HG02642 (cell line): ENCODE data around the gene SUGP2.
A peak's percentile ranks its signal among the peaks of the same experiment; 100 is the strongest.
"Not testable (repeated sequence)": the region's sequence is repeated elsewhere in the genome, so short reads cannot be mapped to it uniquely, and the experiment has no call there.

Experiments used
- ATAC-seq: cut with Tn5 transposase; IDR thresholded peaks from one replicate; pipeline ENCODE4 v1.9.1; 2021; ENCODE audit warnings: mild to moderate bottlenecking; ENCODE audit not compliant: unreplicated experiment, poor library complexity

Gene SUGP2

GRCh38 chr19:19034204-19034624 is 897 bp upstream of the SUGP2 start:
- ATAC-seq = peak; percentile 32

- ATAC-seq = no peak
Measured at GRCh38 chr19:19033176-19033425, 216 bp downstream of the SUGP2 start.

GRCh38 chr19:19032420-19033175 is 719 bp downstream of the SUGP2 start:
- ATAC-seq = peak; percentile 36

DNA sequence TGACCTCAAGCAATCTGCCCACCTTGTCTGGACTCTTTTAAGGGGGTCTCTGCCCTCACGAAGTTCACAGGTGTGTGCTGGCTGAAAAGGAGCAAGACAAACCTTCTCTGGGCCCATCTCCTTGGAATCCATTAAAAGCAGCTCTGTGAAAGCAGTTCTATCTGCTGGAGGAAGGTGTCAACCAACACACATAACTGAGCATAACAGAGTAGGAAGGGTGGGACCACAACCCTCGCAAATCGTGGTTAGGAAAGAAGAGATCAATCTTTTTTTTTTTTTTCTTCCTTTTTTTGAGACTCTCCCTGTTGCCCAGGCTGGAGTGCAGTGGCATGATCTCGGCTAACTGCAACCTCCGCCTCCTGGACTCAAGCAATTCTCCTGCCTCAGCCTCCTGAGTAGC is 1.4 kb downstream of the SUGP2 start:
- ATAC-seq = no peak

DNA sequence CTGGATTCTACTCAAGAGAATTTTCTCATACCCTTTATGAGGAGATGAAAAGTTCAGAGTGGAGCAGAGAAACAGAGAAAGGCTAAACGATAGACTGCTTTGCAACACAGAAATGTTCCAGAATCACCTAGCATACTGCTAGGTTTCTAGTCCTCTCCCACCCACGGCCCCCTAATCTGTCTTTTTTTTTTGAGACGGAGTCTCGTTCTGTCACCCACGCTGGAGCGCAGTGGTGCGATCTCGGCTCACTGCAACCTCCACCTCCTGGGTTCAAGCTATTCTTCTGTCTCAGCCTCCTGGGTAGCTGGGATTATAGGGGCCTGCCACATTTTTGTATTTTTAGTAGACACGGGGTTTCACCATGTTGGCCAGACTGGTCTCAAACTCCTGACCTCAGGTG is 4.8 kb downstream of the SUGP2 start:
- ATAC-seq = no peak

DNA sequence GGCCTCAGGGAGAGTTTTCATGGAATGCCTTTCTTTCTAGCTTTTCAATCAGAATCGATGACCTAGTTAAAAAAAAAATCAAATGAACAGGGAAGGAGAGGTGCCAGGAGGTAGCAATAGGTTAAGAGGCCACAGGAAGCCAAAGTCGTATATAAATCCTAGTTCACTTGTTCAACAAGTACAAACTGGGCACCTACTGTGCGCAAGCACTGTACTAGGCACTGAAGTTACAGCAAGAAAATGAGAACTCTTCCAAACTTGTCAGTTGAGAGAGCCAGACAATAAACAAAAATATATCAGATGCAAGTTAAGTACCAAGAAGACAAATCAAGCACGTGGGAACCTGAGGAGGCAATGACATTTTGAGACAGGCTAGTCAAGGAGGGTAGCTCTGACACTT is 6.1 kb downstream of the SUGP2 start:
- no peak for ATAC-seq

GRCh38 chr19:19026299-19026971 is 6.9 kb downstream of the SUGP2 start:
- ATAC-seq = no peak

GRCh38 chr19:19025861-19026260 is 7.5 kb downstream of the SUGP2 start:
- no peak for ATAC-seq

DNA sequence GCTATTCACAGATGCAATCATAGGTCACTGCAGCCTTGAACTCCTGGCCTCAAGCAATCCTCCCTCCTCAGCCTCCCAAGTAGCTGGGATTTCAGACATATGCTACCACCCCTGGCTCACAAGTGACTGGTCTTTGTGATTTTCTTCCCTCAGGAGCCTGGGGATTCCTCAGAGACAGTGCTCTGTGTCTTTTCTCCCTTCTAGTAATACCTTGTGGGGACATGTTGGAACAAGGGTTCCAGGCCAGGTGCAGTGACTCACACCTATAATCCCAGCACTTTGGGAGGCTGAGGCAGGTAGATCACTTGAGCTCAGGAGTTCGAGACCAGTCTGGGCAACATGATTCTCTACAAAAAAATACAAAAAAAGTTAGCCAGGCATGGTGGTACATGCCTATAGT is 9.9 kb downstream of the SUGP2 start:
- ATAC-seq = not testable (repeated sequence)

DNA sequence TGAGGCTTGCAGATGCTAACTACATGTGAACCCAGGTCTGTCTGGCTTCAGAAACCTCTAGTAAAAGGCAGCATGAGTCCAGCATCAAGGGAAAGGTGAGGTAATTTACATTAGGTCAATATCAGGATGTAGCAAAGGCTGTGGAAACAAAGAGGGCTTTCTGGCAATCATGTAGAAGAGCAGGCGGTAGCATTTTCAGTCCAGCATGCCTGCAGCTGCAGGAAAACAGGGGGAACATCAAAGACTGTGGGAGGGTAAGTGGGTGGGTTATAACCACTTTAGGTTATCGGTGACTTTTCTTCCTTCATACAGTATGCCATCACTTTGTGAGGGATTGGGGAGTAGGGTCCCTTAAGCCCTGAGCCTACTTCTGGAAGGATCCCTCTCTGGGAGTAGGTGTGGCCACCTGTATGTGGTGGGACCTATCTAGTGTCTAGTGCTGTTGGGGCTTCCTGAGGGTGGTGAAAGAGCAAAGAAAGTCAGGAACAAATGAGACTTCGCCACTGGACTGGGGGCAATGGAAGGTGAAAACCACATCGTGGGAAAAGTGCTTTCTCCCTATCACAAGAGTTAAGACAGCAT is 10.8 kb downstream of the SUGP2 start:
- no peak for ATAC-seq

DNA sequence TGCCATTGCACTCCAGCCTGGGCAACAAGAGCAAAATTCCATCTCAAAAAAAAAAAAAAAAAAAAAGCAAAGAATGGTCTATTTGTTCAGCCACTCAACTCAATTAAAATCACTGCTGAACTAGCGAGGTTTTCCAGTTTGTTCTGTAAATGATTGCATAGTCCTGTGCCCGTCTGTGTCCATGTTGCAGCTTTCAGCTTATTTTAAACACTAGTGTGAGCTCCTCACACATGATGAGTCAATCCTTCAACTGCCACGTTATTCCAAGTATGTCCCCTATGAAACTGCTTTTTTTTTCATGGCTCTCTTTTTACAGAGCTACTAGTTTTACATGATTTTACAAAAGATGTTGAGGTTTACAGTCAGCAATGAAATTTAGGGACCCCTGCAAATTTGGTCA is 12.2 kb downstream of the SUGP2 start:
- no peak for ATAC-seq

- no peak for ATAC-seq
Measured at GRCh38 chr19:19010551-19010950, 22.8 kb downstream of the SUGP2 start.

- no peak for ATAC-seq
Measured at GRCh38 chr19:19009951-19010350, 23.4 kb downstream of the SUGP2 start.

DNA sequence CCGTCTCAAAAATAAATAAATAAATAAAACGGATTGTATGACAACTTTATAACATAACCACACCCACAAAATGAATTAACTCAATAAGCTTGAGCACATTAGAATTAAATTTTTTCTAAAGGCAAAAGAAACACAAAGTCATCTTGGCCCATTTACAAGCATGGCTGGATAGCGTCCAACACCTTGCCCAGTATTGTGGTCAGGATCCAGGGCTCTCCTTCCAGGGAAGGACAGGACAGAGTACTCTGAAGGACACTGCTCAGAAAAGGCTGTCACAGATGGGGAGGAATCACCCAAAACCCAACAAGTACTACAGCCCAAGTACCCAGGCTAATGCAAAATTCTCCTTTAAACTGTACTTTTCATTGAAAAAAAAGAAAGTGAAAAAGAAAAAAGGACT is 27.1 kb downstream of the SUGP2 start:
- no peak for ATAC-seq

DNA sequence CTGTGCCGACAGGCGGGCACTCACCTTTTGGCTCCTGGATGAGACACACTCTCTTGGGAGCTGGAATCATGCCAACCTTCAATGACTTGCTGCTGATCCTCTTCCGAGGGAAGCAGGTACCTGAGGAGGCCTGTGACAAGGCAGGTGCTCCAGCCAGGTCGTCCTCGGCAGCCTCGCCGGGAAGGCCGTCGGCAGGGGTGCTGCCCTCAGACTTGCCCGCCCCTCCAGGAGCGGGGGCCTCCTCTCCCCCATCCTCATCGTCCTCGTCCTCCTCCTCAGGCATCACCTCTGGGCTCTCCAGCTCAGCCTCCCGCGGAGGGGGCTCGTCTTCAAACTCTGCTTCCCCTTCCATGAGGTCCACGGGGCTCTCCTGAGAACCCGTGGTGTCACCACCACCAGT is 29.2 kb downstream of the SUGP2 start:
- ATAC-seq = no peak

DNA sequence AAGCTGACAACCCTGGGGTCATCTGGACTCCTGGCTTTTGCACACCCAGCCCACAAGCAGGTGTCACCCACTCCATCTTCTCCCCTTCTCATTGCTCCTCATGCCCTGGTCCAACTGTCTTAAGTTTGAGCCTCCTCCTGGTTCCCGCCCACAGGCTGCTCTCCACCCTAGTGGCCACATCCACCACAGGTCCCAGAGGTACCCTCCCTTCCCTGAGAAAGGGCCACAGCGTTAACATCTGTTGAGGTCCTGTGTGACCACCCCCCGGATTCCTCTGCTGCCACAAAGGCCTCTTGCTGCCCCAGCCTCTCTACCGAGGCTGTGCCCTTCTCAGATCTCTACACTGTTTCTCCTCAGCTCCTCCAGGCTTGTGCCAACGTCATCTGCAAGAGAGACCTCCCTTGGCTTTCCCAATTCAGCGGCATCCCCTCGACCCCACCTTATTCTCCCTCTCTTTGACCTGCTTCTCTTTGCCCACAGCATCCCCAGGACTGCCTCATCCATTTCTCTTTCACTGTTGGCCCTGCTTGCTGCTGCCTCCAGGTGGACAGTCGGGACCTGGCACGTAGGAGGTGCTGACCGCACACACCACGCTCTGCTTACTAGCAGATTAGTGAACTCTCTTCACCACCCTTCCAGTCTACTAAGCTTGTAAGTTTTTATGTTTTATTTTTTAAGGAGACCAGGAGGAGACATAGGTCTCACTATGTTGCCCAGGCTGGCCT is 33.3 kb downstream of the SUGP2 start:
- ATAC-seq = no peak

GRCh38 chr19:18999016-18999758 is 34.1 kb downstream of the SUGP2 start:
- ATAC-seq = no peak

- no peak for ATAC-seq
Measured at GRCh38 chr19:18998276-18998675, 35.0 kb downstream of the SUGP2 start.

GRCh38 chr19:18996796-18997394 is 36.4 kb downstream of the SUGP2 start:
- ATAC-seq = no peak

DNA sequence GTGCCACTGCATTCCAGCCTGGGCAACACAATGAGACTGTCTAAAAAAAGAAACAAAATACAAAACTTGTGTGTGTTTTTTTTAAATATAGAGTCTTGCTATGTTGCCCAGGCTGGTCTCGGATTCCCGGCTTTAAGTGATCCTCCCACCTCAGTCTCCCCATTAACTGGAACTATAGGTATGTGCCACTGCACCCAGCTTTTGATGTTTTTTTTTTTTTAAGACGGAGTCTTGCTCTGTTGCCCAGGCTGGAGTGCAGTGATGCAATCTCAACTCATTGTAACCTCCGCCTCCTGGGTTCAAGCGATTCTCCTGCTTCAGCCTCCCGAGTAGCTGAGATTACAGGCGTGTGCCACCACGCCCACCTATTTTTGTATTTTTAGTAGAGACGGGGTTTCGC is 37.0 kb downstream of the SUGP2 start:
- no peak for ATAC-seq
